Suprapubic skin (tissue), 4 donors: Measurements from ENCODE around the gene SLC25A19.

Source experiments
- EP300 ChIP-seq: sonication (generic); formaldehyde crosslinking; IDR thresholded peaks from one replicate; pipeline ENCODE4 v1.6.1; 2017; ENCODE audit warnings: antibody characterized with exemption
- POLR2A ChIP-seq, 2 donors: fragments of 450-650 bp; IDR thresholded peaks; one replicate each; pipeline ENCODE4 v1.6.1; 2017; ENCODE audit warnings: antibody characterized with exemption in 2 of 2, mild to moderate bottlenecking in 2 of 2, moderate library complexity in 2 of 2
- POLR2AphosphoS5 ChIP-seq, 3 donors: sonication (generic); formaldehyde crosslinking; IDR thresholded peaks; one replicate each; pipeline ENCODE4 v1.6.1; 2017; ENCODE audit warnings: antibody characterized with exemption in 3 of 3
- TF ChIP-seq, protein P1 (sequence below), 2 donors: fragments of 200-600 bp in 1 of 2; fragments of 450-650 bp in 1 of 2; sonication (generic) in 1 of 2; IDR thresholded peaks; one replicate each; pipeline ENCODE4 v1.5.1; 2016 to 2019; ENCODE audit warnings: antibody characterized with exemption in 2 of 2, mild to moderate bottlenecking in 1 of 2, moderate library complexity in 1 of 2

- TF ChIP-seq POLR2A (IDR thresholded peaks at IDR 0.05) (no peak), POLR2AphosphoS5 (IDR thresholded peaks at IDR 0.05) (no peak), EP300 (no peak)
- TF ChIP-seq, protein P1, sequence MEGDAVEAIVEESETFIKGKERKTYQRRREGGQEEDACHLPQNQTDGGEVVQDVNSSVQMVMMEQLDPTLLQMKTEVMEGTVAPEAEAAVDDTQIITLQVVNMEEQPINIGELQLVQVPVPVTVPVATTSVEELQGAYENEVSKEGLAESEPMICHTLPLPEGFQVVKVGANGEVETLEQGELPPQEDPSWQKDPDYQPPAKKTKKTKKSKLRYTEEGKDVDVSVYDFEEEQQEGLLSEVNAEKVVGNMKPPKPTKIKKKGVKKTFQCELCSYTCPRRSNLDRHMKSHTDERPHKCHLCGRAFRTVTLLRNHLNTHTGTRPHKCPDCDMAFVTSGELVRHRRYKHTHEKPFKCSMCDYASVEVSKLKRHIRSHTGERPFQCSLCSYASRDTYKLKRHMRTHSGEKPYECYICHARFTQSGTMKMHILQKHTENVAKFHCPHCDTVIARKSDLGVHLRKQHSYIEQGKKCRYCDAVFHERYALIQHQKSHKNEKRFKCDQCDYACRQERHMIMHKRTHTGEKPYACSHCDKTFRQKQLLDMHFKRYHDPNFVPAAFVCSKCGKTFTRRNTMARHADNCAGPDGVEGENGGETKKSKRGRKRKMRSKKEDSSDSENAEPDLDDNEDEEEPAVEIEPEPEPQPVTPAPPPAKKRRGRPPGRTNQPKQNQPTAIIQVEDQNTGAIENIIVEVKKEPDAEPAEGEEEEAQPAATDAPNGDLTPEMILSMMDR (IDR thresholded peaks at IDR 0.05) = no peak
Observed at GRCh38 chr17:75231741-75232464, 57.3 kb downstream of the SLC25A19 start.
